Hepatocyte (in vitro differentiated cells): ENCODE data around the gene ROBO1. TPM values are rescaled to one million over a fixed set of nuclear protein-coding genes. Genes with fewer than 3 reads are reported as not detected.

Experiments used
- DNase-seq: peaks from one replicate; pipeline ENCODE4 v3.0.0-alpha.2; 2016; ENCODE audit warnings: low spot score
- H2AFZ ChIP-seq: fragments of 200-600 bp; sonication (generic); 2 replicates; pipeline ENCODE4 v1.6.0; 2016; ENCODE audit warnings: antibody characterized with exemption, mild to moderate bottlenecking
- H3K27ac ChIP-seq: fragments of 200-600 bp; sonication (generic); 2 replicates; pipeline ENCODE4 v1.5.1; 2016; ENCODE audit warnings: mild to moderate bottlenecking
- H3K27me3 ChIP-seq: fragments of 200-600 bp; sonication (generic); 2 replicates; pipeline ENCODE4 v1.6.1; 2016
- H3K36me3 ChIP-seq: fragments of 200-600 bp; sonication (generic); replicated peaks from 2 replicates; pipeline ENCODE4 v1.5.1; 2016; ENCODE audit warnings: low read depth; ENCODE audit not compliant: insufficient read depth
- H3K4me1 ChIP-seq: fragments of 200-600 bp; sonication (generic); 2 replicates; pipeline ENCODE4 v1.5.1; 2016; ENCODE audit warnings: mild to moderate bottlenecking, moderate library complexity; ENCODE audit not compliant: insufficient read depth
- H3K4me2 ChIP-seq: fragments of 200-600 bp; sonication (generic); 2 replicates; pipeline ENCODE4 v1.6.0; 2016
- H3K4me3 ChIP-seq: fragments of 200-600 bp; sonication (generic); 2 replicates; pipeline ENCODE4 v1.5.1; 2016; ENCODE audit warnings: mild to moderate bottlenecking
- H3K79me2 ChIP-seq: fragments of 200-600 bp; sonication (generic); 2 replicates; pipeline ENCODE4 v1.6.0; 2017; ENCODE audit warnings: mild to moderate bottlenecking
- H3K9me2 ChIP-seq: fragments of 200-600 bp; sonication (generic); replicated peaks from 2 replicates; pipeline ENCODE4 v1.6.0; 2017; ENCODE audit warnings: mild to moderate bottlenecking; ENCODE audit not compliant: insufficient read depth
- H3K9me3 ChIP-seq: fragments of 200-600 bp; sonication (generic); 2 replicates; pipeline ENCODE4 v1.5.1; 2016; ENCODE audit warnings: low read depth, mild to moderate bottlenecking
- H4K20me1 ChIP-seq: fragments of 200-600 bp; sonication (generic); 2 replicates; pipeline ENCODE4 v1.6.0; 2016; ENCODE audit warnings: mild to moderate bottlenecking; ENCODE audit not compliant: insufficient read depth, poor library complexity, severe bottlenecking
- CTCF ChIP-seq: fragments of 200-600 bp; sonication (generic); IDR thresholded peaks from 2 replicates; pipeline ENCODE4 v1.5.1; 2016; ENCODE audit warnings: antibody characterized with exemption, mild to moderate bottlenecking; ENCODE audit not compliant: poor library complexity
- EZH2 ChIP-seq: fragments of 200-600 bp; sonication (generic); IDR thresholded peaks from 2 replicates; pipeline ENCODE4 v1.6.1; 2016; ENCODE audit warnings: antibody characterized with exemption, mild to moderate bottlenecking, borderline replicate concordance
- EZH2phosphoT487 ChIP-seq: fragments of 200-600 bp; sonication (generic); IDR thresholded peaks from one replicate; pipeline ENCODE4 v1.6.1; 2018; ENCODE audit warnings: antibody characterized with exemption, mild to moderate bottlenecking, low read depth, moderate library complexity; ENCODE audit not compliant: unreplicated experiment, severe bottlenecking
- WGBS: methylation state at CpG from one replicate; pipeline ENCODE4 v1.1.6; 2016; ENCODE audit warnings: low lambda C conversion rate; ENCODE audit errors: missing lambda C conversion rate; 5-methylcytosine and 5-hydroxymethylcytosine counted together
- polyA plus RNA-seq: library from polyadenylated mRNA; unstranded; fragments of >200 nt; fragmentation: Nextera tagmentation; extraction: Ambion mirVana; gene quantifications from 2 replicates; pipeline ENCODE4 v1.2.1, GENCODE V29; 2016
- total RNA-seq: library from RNA; depleted of rRNA; stranded (reverse); fragments of >200 nt; gene quantifications from 2 replicates; pipeline ENCODE4 v1.2.3, GENCODE V29; 2014

The ROBO1 gene
- total and polyA plus RNA-seq, 2 experiments from 2014 or later: 13.6 to 44.3 TPM

- H3K9me3 ChIP-seq: no peaks in the 10 kb centered on the region
- no peak overlapping the region for H3K4me3 ChIP-seq
- H2AFZ ChIP-seq: no peak overlapping the region
- no peak overlapping the region for H3K27ac ChIP-seq
- no peak for DNase-seq
- no peaks in the 10 kb centered on the region for H3K27me3 ChIP-seq
- 90% methylated on average over 4 of the region's 4 CpGs for WGBS
- peaks cover 8% of the 10 kb centered on the region for H3K79me2 ChIP-seq
- no peaks in the 10 kb centered on the region for H3K36me3 ChIP-seq
- H3K4me2 ChIP-seq: no peak overlapping the region
- no peak for TF ChIP-seq EZH2phosphoT487
- no peak for TF ChIP-seq CTCF
- TF ChIP-seq EZH2: no peak
- H3K4me1 ChIP-seq: no peaks in the 10 kb centered on the region
- no peaks in the 10 kb centered on the region for H4K20me1 ChIP-seq
- H3K9me2 ChIP-seq: no peaks in the 10 kb centered on the region
Observed at GRCh38 chr3:78893161-78893560, 874.6 kb downstream of the ROBO1 start.

GRCh38 chr3:78889348-78889747 is 878.5 kb downstream of the ROBO1 start:
- no peaks in the 10 kb centered on the region for H3K4me1 ChIP-seq
- no peak overlapping the region for H3K27ac ChIP-seq
- no peaks in the 10 kb centered on the region for H3K9me3 ChIP-seq
- no peaks in the 10 kb centered on the region for H3K36me3 ChIP-seq
- peaks cover 14% of the 10 kb centered on the region for H3K79me2 ChIP-seq
- no peak overlapping the region for H2AFZ ChIP-seq
- no peaks in the 10 kb centered on the region for H3K9me2 ChIP-seq
- no peaks in the 10 kb centered on the region for H4K20me1 ChIP-seq
- no peaks in the 10 kb centered on the region for H3K27me3 ChIP-seq
- WGBS: 87% methylated on average over 4 of the region's 4 CpGs
- no peak for DNase-seq
- H3K4me3 ChIP-seq: no peak overlapping the region
- TF ChIP-seq EZH2phosphoT487 (no peak), EZH2 (no peak), CTCF (no peak)
- no peak overlapping the region for H3K4me2 ChIP-seq

GRCh38 chr3:78888635-78889034 is 879.2 kb downstream of the ROBO1 start:
- Histone ChIP-seq H3K9me3 (no peaks in the 10 kb centered on the region), H3K27me3 (no peaks in the 10 kb centered on the region), H3K4me3 (no peak overlapping the region), H3K79me2 (peaks cover 13% of the 10 kb centered on the region), H3K9me2 (no peaks in the 10 kb centered on the region), H3K4me2 (no peak overlapping the region), H4K20me1 (no peaks in the 10 kb centered on the region), H3K27ac (no peak overlapping the region), H2AFZ (no peak overlapping the region), H3K4me1 (no peaks in the 10 kb centered on the region), H3K36me3 (no peaks in the 10 kb centered on the region)
- TF ChIP-seq EZH2: no peak
- no peak for DNase-seq

GRCh38 chr3:78887547-78888011 is 880.2 kb downstream of the ROBO1 start:
- Histone ChIP-seq H3K4me2 (no peak overlapping the region), H3K4me3 (no peak overlapping the region), H3K27ac (no peak overlapping the region), H3K9me3 (no peaks in the 10 kb centered on the region), H3K36me3 (no peaks in the 10 kb centered on the region), H4K20me1 (no peaks in the 10 kb centered on the region), H3K9me2 (no peaks in the 10 kb centered on the region), H3K4me1 (no peaks in the 10 kb centered on the region), H3K27me3 (no peaks in the 10 kb centered on the region), H3K79me2 (peaks cover 18% of the 10 kb centered on the region), H2AFZ (no peak overlapping the region)
- DNase-seq: no peak
- 68% methylated on average over 1 of the region's 1 CpG for WGBS
- TF ChIP-seq CTCF (no peak), EZH2 (no peak), EZH2phosphoT487 (no peak)
